ENCODE data around the gene FHDC1. TPM values are rescaled to one million over a fixed set of nuclear protein-coding genes. Genes with fewer than 3 reads are reported as not detected.

Gene FHDC1
- total RNA-seq, 1 donor from 2014 or later: 0.75 TPM

- Histone ChIP-seq H3K27ac (no peak overlapping the region), H3K4me1 (no peaks in the 10 kb centered on the region), H3K9me3 (no peaks in the 10 kb centered on the region), H3K4me3 (no peak overlapping the region), H3K36me3 (no peaks in the 10 kb centered on the region), H3K27me3 (no peaks in the 10 kb centered on the region)
- no peak for TF ChIP-seq CTCF (IDR thresholded peaks at IDR 0.05)
- intact Hi-C loops (cut with DNase I): no loop called here
- DNase-seq (ENCODE audit: low spot score in 2 of 2): no peak
Observed at GRCh38 chr4:152992027-152992426, 55.9 kb downstream of the FHDC1 start.

GRCh38 chr4:152992466-152992865 is 56.3 kb downstream of the FHDC1 start:
- Histone ChIP-seq H3K4me3 (no peak overlapping the region), H3K36me3 (no peaks in the 10 kb centered on the region), H3K27ac (no peak overlapping the region), H3K9me3 (no peaks in the 10 kb centered on the region), H3K4me1 (no peaks in the 10 kb centered on the region), H3K27me3 (no peaks in the 10 kb centered on the region)
- intact Hi-C loops (cut with DNase I): no loop called here
- no peak for TF ChIP-seq CTCF (IDR thresholded peaks at IDR 0.05)
- no peak for DNase-seq (ENCODE audit: low spot score in 2 of 2)

DNA sequence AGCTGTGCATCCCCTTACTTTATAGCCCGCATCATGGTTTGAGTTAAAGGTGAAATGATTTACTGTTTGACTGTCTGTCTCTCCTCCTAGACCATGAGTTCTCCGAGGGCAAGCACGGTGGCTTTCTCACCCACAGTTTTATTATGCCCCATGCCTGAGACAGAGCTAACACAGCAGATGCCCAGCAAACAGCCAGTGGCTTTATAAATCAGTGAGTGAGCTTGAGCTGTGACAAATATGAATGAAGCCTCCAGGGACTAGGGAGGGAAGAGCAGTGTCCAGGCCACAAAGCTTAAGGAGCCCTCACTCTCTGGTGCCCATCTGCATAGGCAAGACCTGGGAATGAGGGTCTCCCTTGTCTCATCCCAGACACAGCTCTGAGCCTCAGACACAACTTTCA is 57.9 kb downstream of the FHDC1 start:
- H3K27me3 ChIP-seq: no peaks in the 10 kb centered on the region
- H3K36me3 ChIP-seq: no peaks in the 10 kb centered on the region
- intact Hi-C loops (cut with DNase I): no loop called here
- no peak overlapping the region for H3K27ac ChIP-seq
- no peak for DNase-seq (ENCODE audit: low spot score in 2 of 2)
- H3K9me3 ChIP-seq: no peaks in the 10 kb centered on the region
- TF ChIP-seq CTCF (IDR thresholded peaks at IDR 0.05): no peak
- H3K4me3 ChIP-seq: no peak overlapping the region
- H3K4me1 ChIP-seq: no peaks in the 10 kb centered on the region

- no peak for DNase-seq (ENCODE audit: low spot score in 2 of 2)
- no peaks in the 10 kb centered on the region for H3K36me3 ChIP-seq
- TF ChIP-seq CTCF (IDR thresholded peaks at IDR 0.05): no peak
- no peaks in the 10 kb centered on the region for H3K4me1 ChIP-seq
- H3K27me3 ChIP-seq: no peaks in the 10 kb centered on the region
- no peaks in the 10 kb centered on the region for H3K9me3 ChIP-seq
- no peak overlapping the region for H3K27ac ChIP-seq
- no peak overlapping the region for H3K4me3 ChIP-seq
- intact Hi-C loops (cut with DNase I): no loop called here
Observed at GRCh38 chr4:152996111-152996571, 60.0 kb downstream of the FHDC1 start.

GRCh38 chr4:152996672-152997071 is 60.5 kb downstream of the FHDC1 start:
- Histone ChIP-seq H3K4me3 (no peak overlapping the region), H3K4me1 (no peaks in the 10 kb centered on the region), H3K27me3 (no peaks in the 10 kb centered on the region), H3K9me3 (no peaks in the 10 kb centered on the region), H3K27ac (no peak overlapping the region), H3K36me3 (no peaks in the 10 kb centered on the region)
- no peak for DNase-seq (ENCODE audit: low spot score in 2 of 2)
- TF ChIP-seq CTCF (IDR thresholded peaks at IDR 0.05): no peak
- intact Hi-C loops (cut with DNase I): no loop called here

DNA sequence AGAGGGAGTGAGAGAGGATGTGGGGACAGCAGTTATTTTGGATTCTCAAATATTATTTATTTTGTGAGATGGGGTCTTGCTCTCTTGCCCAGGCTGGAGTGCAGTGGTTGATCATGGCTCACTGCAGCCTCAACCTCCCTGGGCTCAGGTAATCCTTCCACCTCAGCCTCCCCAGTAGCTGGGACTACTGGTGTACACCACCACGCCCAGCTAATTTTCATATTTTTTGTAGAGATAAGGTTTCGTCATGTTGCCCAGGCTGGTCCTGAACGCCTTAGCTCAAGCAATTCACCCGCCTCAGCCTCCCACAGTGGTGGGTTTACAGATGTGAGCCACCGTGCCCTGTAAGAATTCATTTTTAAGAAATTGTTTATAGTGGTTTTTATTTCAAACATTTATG is 61.2 kb downstream of the FHDC1 start:
- Histone ChIP-seq H3K4me3 (no peak overlapping the region), H3K27me3 (no peaks in the 10 kb centered on the region), H3K27ac (no peak overlapping the region), H3K9me3 (no peaks in the 10 kb centered on the region), H3K36me3 (no peaks in the 10 kb centered on the region), H3K4me1 (no peaks in the 10 kb centered on the region)
- DNase-seq (ENCODE audit: low spot score in 2 of 2): no peak
- no peak for TF ChIP-seq CTCF (IDR thresholded peaks at IDR 0.05)
- intact Hi-C loops (cut with DNase I): no loop called here

All from ascending aorta (tissue), 2 donors.